Common myeloid progenitor, CD34-positive (primary cell): ENCODE measurements around the gene CABP7.

ENCODE experiments used
- CTCF ChIA-PET: fragments of 350-600 bp; sonication (Branson Sonifier 250); formaldehyde crosslinking; loops from one replicate; lab custom pipeline; 2021; ENCODE audit warnings: antibody characterized with exemption; lab: Charles Lee
- POLR2A ChIA-PET: fragments of 350-600 bp; sonication (Branson Sonifier 250); formaldehyde crosslinking; loops from one replicate; lab custom pipeline; 2021; ENCODE audit warnings: antibody characterized with exemption; lab: Charles Lee
- DNase-seq, 3 donors: peaks; one replicate each; pipeline versions ENCODE4 v3.0.0 to v3.0.0-alpha.2; 2013
- H3K27ac ChIP-seq, 2 experiments: 1 replicate in 1 of 2; 2 replicates in 1 of 2; pipeline ENCODE4 v1.7.0; 2013; ENCODE audit warnings: inconsistent platforms in 2 of 2, low read length in 2 of 2, mild to moderate bottlenecking in 2 of 2, low read depth in 1 of 2, moderate library complexity in 1 of 2; ENCODE audit not compliant: severe bottlenecking in 2 of 2, insufficient read depth in 1 of 2, poor library complexity in 1 of 2
- H3K27me3 ChIP-seq, 5 experiments: replicated peaks in 2 of 5; 1 replicate in 3 of 5; 2 replicates in 2 of 5; pipeline versions ENCODE4 v1.6.1 to v1.7.0; 2013; ENCODE audit warnings: low read length in 4 of 5, mild to moderate bottlenecking in 2 of 5, moderate library complexity in 2 of 5, inconsistent platforms in 1 of 5; ENCODE audit not compliant: insufficient read depth in 5 of 5, control insufficient read depth in 4 of 5
- H3K36me3 ChIP-seq, 4 experiments: 1 replicate in 2 of 4; 2 replicates in 2 of 4; pipeline versions ENCODE4 v1.6.1 to v1.7.0; 2013; ENCODE audit warnings: low read length in 3 of 4, control low read depth in 1 of 4, mild to moderate bottlenecking in 1 of 4; ENCODE audit not compliant: control insufficient read depth in 4 of 4, insufficient read depth in 4 of 4
- H3K4me1 ChIP-seq, 4 experiments: 1 replicate in 3 of 4; 2 replicates in 1 of 4; pipeline versions ENCODE4 v1.6.1 to v1.7.1; 2013; ENCODE audit warnings: low read length in 3 of 4, mild to moderate bottlenecking in 3 of 4, control low read depth in 1 of 4, inconsistent platforms in 1 of 4, moderate library complexity in 1 of 4; ENCODE audit not compliant: control insufficient read depth in 4 of 4, insufficient read depth in 4 of 4; ENCODE audit errors: control extremely low read depth in 1 of 4
- H3K4me3 ChIP-seq, 7 experiments: 1 replicate in 4 of 7; 2 replicates in 3 of 7; pipeline versions ENCODE4 v1.5.1 to v1.7.0; 2013; ENCODE audit warnings: mild to moderate bottlenecking in 7 of 7, low read length in 6 of 7, moderate library complexity in 6 of 7, inconsistent platforms in 2 of 7, low read depth in 2 of 7, control low read depth in 1 of 7; ENCODE audit not compliant: insufficient read depth in 4 of 7, control insufficient read depth in 1 of 7; ENCODE audit errors: extremely low read depth in 1 of 7
- H3K9me3 ChIP-seq, 5 experiments: 1 replicate in 4 of 5; 2 replicates in 1 of 5; pipeline versions ENCODE4 v1.6.1 to v1.7.1; 2013; ENCODE audit warnings: low read length in 4 of 5, mild to moderate bottlenecking in 2 of 5, inconsistent platforms in 1 of 5, low read depth in 1 of 5, moderate library complexity in 1 of 5; ENCODE audit not compliant: control insufficient read depth in 4 of 5, insufficient read depth in 2 of 5; ENCODE audit errors: control extremely low read depth in 1 of 5
- WGBS: methylation state at CpG from one replicate; pipeline ENCODE4 v1.1.5; 2013; ENCODE audit not compliant: insufficient coverage; 5-methylcytosine and 5-hydroxymethylcytosine counted together

Gene CABP7

GRCh38 chr22:29767171-29768051, 47.6 kb downstream of the CABP7 start, which contains the start of gene UQCR10:
UQCR10 (plus strand) TSS chr22:29767369; CDS start chr22:29767399, 30 bp downstream.
- CTCF ChIA-PET, result interaction anchor here (0.7 kb wide), 1 partner anchor 236 kb away, joined by 3 read pairs; no protein-coding TSS in a partner anchor
- Histone ChIP-seq H3K4me3 (peak within 1 kb of the TSS; percentile 85 to 97 (median 95)), H3K27me3 (no peaks in the 10 kb centered on the region), H3K36me3 (peaks cover 0 to 15% (median 13%) of the 10 kb centered on the region in 4 experiments), H3K4me1 (peaks cover 0 to 28% (median 21%) of the 10 kb centered on the region in 4 experiments), H3K27ac (peak within 1 kb of the TSS; percentile 82 to 91), H3K9me3 (no peaks in the 10 kb centered on the region)
- WGBS, result under 1% methylated on average over 20 of the region's 46 CpGs
- POLR2A ChIA-PET, result interaction anchor here (1.7 kb wide), 1 partner anchor 34 kb away, joined by 6 read pairs; no protein-coding TSS in a partner anchor
- peak; percentile 93 to 95 (median 93) for DNase-seq

- ChIA-PET POLR2A (no interaction called here), CTCF (no interaction called here)
- Histone ChIP-seq H3K27ac (peak overlapping the region in 1 of 2 experiments; percentile 91), H3K36me3 (peaks cover 0 to 15% (median 13%) of the 10 kb centered on the region in 4 experiments), H3K4me3 (peak overlapping the region in 6 of 7 experiments; percentile 85 to 97 (median 95)), H3K4me1 (peaks cover 0 to 28% (median 21%) of the 10 kb centered on the region in 4 experiments), H3K9me3 (no peaks in the 10 kb centered on the region), H3K27me3 (no peaks in the 10 kb centered on the region)
- no peak for DNase-seq
- WGBS, result 47% methylated on average over 4 of the region's 6 CpGs
Measured at GRCh38 chr22:29768052-29768693, 48.4 kb downstream of the CABP7 start.

GRCh38 chr22:29769723-29770321, 50.0 kb downstream of the CABP7 start:
- ChIA-PET CTCF (interaction anchor here (0.7 to 1.4 kb wide), 3 partner anchors 20 to 80 kb away, joined by 3 to 5 read pairs (median 4); no protein-coding TSS in a partner anchor), POLR2A (no interaction called here)

GRCh38 chr22:29772170-29772641, 52.4 kb downstream of the CABP7 start:
- peaks cover 0 to 13% (median 11%) of the 10 kb centered on the region in 4 experiments for H3K4me1 ChIP-seq
- H3K4me3 ChIP-seq, result no peak overlapping the region
- H3K27ac ChIP-seq, result no peak overlapping the region
- CTCF ChIA-PET, result interaction anchor here (1.5 to 1.8 kb wide), 3 partner anchors 10 to 233 kb away, joined by 3 to 8 read pairs (median 6); no protein-coding TSS in a partner anchor
- H3K9me3 ChIP-seq, result no peaks in the 10 kb centered on the region
- peaks cover 0 to 15% (median 13%) of the 10 kb centered on the region in 4 experiments for H3K36me3 ChIP-seq
- 75% methylated on average over 4 of the region's 5 CpGs for WGBS
- no peaks in the 10 kb centered on the region for H3K27me3 ChIP-seq
- POLR2A ChIA-PET, result no interaction called here
- peak in 2 of 3 donors; percentile 9 to 13 for DNase-seq

More at GRCh38 chr22:29769723-29770321, 50.0 kb downstream of the CABP7 start:
- no CpG with 5 or more reads among the region's 2 CpGs for WGBS
- no peaks in the 10 kb centered on the region for H3K9me3 ChIP-seq
- H3K27ac ChIP-seq, result no peak overlapping the region
- no peak overlapping the region for H3K4me3 ChIP-seq
- peaks cover 0 to 24% (median 20%) of the 10 kb centered on the region in 4 experiments for H3K4me1 ChIP-seq
- no peaks in the 10 kb centered on the region for H3K27me3 ChIP-seq
- peaks cover 0 to 15% (median 13%) of the 10 kb centered on the region in 4 experiments for H3K36me3 ChIP-seq
- no peak for DNase-seq

- ChIA-PET CTCF (interaction anchor here (1.5 to 1.8 kb wide), 3 partner anchors 8 to 232 kb away, joined by 3 to 8 read pairs (median 6); no protein-coding TSS in a partner anchor), POLR2A (no interaction called here)
- peaks cover 0 to 15% (median 13%) of the 10 kb centered on the region in 4 experiments for H3K36me3 ChIP-seq
- WGBS, result 100% methylated on average over 2 of the region's 2 CpGs
- H3K27ac ChIP-seq, result no peak overlapping the region
- no peaks in the 10 kb centered on the region for H3K9me3 ChIP-seq
- DNase-seq, result no peak
- no peak overlapping the region for H3K4me3 ChIP-seq
- peaks cover 0 to 7% (median 3%) of the 10 kb centered on the region in 4 experiments for H3K4me1 ChIP-seq
- H3K27me3 ChIP-seq, result no peaks in the 10 kb centered on the region
Measured at GRCh38 chr22:29773233-29773632, 53.4 kb downstream of the CABP7 start.

- H3K9me3 ChIP-seq, result no peaks in the 10 kb centered on the region
- no peaks in the 10 kb centered on the region for H3K36me3 ChIP-seq
- no peak overlapping the region for H3K4me3 ChIP-seq
- H3K4me1 ChIP-seq, result no peaks in the 10 kb centered on the region
- DNase-seq, result no peak
- no peak overlapping the region for H3K27ac ChIP-seq
- ChIA-PET POLR2A (no interaction called here), CTCF (interaction anchor here (1.0 kb wide), 1 partner anchor 64 kb away, joined by 3 read pairs; no protein-coding TSS in a partner anchor)
- no peaks in the 10 kb centered on the region for H3K27me3 ChIP-seq
- 100% methylated on average over 5 of the region's 5 CpGs for WGBS
Measured at GRCh38 chr22:29780220-29780619, 60.4 kb downstream of the CABP7 start.
